ENCODE results near the gene LHB.

LHB gene

DNA sequence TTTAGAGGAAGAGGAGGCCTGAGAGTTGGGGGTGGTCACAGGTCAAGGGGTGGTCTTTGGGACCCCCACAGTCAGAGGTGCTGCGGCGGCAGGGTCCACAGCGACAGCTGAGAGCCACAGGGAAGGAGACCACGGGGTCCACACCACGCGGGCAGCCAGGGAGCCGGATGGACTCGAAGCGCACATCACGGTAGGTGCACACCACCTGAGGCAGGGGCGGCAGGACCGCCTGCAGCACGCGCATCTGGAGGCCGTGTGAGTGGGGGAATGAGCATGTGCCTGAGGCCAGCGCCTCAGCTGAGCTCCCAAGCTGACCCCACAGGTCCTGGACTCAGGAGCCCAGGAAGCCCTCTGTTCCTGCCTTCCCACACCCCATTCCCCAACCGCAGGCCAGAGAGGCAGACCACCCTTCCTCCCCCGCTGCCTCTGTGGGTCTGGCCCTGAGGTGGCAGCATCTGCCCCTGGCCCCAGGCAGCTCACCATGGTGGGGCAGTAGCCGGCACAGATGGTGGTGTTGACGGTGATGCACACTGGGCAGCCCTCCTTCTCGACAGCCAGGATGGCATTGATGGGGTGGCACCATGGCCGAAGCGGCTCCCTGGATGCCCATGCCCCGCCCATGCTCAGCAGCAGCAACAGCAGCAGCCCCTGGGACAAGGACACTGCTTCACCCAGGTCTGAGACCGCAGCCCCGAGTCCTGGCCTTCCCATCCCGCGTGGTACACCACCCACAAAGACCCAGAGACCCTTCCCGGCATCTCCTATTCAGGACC is 638 bp downstream of the LHB start:
- H3K27ac ChIP-seq (ENCODE audit: low read depth, low read length) = no peak overlapping the region
- H3K36me3 ChIP-seq (ENCODE audit: control insufficient read depth, insufficient read depth, low read length) = peaks cover 15% of the 10 kb centered on the region
- H3K4me1 ChIP-seq (ENCODE audit: control insufficient read depth, insufficient read depth, low read length) = peaks cover 2% of the 10 kb centered on the region
- H3K4me3 ChIP-seq (ENCODE audit: low read length) = no peak overlapping the region
- H3K27me3 ChIP-seq (ENCODE audit: control insufficient read depth, insufficient read depth, low read length) = peaks cover 16% of the 10 kb centered on the region
- no peak overlapping the region for H3K9ac ChIP-seq (ENCODE audit: low read length)

DNA sequence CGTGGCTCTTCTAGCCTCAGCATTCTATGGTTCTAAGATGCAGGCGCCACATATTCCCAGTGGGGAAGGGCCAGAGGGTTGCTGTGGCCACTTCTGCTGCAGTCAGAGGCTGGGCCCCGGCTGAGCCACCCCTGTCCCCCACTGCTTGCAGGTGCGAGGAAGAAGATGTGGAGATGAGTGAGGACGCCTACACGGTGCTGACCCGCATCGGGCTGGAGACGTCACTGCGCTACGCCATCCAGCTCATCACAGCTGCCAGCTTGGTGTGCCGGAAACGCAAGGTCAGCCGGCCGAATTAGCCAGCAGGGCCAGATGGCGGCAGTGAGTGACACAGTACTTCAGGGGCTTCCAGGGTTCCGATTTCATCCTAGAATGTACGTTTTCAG is 2.0 kb downstream of the LHB start:
- H3K4me1 ChIP-seq (ENCODE audit: control insufficient read depth, insufficient read depth, low read length) = peaks cover 2% of the 10 kb centered on the region
- peaks cover 6% of the 10 kb centered on the region for H3K27me3 ChIP-seq (ENCODE audit: control insufficient read depth, insufficient read depth, low read length)
- no peak overlapping the region for H3K4me3 ChIP-seq (ENCODE audit: low read length)
- H3K27ac ChIP-seq (ENCODE audit: low read depth, low read length) = no peak overlapping the region
- no peak overlapping the region for H3K9ac ChIP-seq (ENCODE audit: low read length)
- H3K36me3 ChIP-seq (ENCODE audit: control insufficient read depth, insufficient read depth, low read length) = peaks cover 20% of the 10 kb centered on the region

- H3K27ac ChIP-seq (ENCODE audit: low read depth, low read length) = no peak overlapping the region
- peaks cover 3% of the 10 kb centered on the region for H3K27me3 ChIP-seq (ENCODE audit: control insufficient read depth, insufficient read depth, low read length)
- H3K4me3 ChIP-seq (ENCODE audit: low read length) = no peak overlapping the region
- no peak overlapping the region for H3K9ac ChIP-seq (ENCODE audit: low read length)
- peaks cover 2% of the 10 kb centered on the region for H3K4me1 ChIP-seq (ENCODE audit: control insufficient read depth, insufficient read depth, low read length)
- H3K36me3 ChIP-seq (ENCODE audit: control insufficient read depth, insufficient read depth, low read length) = peaks cover 24% of the 10 kb centered on the region
These were observed 2.6 kb downstream of the LHB start for GRCh38 chr19:49014123-49014869.

- Histone ChIP-seq H3K9ac (ENCODE audit: low read length) (no peak overlapping the region), H3K4me1 (ENCODE audit: control insufficient read depth, insufficient read depth, low read length) (no peaks in the 10 kb centered on the region), H3K27me3 (ENCODE audit: control insufficient read depth, insufficient read depth, low read length) (no peaks in the 10 kb centered on the region), H3K36me3 (ENCODE audit: control insufficient read depth, insufficient read depth, low read length) (peaks cover 35% of the 10 kb centered on the region), H3K27ac (ENCODE audit: low read depth, low read length) (no peak overlapping the region), H3K4me3 (ENCODE audit: low read length) (no peak overlapping the region)
These were observed 5.7 kb downstream of the LHB start for GRCh38 chr19:49011194-49011593.

GRCh38 chr19:49010453-49010852 is 6.4 kb downstream of the LHB start:
- Histone ChIP-seq H3K27ac (ENCODE audit: low read depth, low read length) (no peak overlapping the region), H3K36me3 (ENCODE audit: control insufficient read depth, insufficient read depth, low read length) (peaks cover 36% of the 10 kb centered on the region), H3K4me3 (ENCODE audit: low read length) (no peak overlapping the region), H3K9ac (ENCODE audit: low read length) (no peak overlapping the region), H3K27me3 (ENCODE audit: control insufficient read depth, insufficient read depth, low read length) (no peaks in the 10 kb centered on the region), H3K4me1 (ENCODE audit: control insufficient read depth, insufficient read depth, low read length) (no peaks in the 10 kb centered on the region)

- H3K9ac ChIP-seq (ENCODE audit: low read length) = no peak overlapping the region
- H3K36me3 ChIP-seq (ENCODE audit: control insufficient read depth, insufficient read depth, low read length) = peaks cover 36% of the 10 kb centered on the region
- H3K27ac ChIP-seq (ENCODE audit: low read depth, low read length) = no peak overlapping the region
- H3K4me3 ChIP-seq (ENCODE audit: low read length) = no peak overlapping the region
- H3K27me3 ChIP-seq (ENCODE audit: control insufficient read depth, insufficient read depth, low read length) = no peaks in the 10 kb centered on the region
- no peaks in the 10 kb centered on the region for H3K4me1 ChIP-seq (ENCODE audit: control insufficient read depth, insufficient read depth, low read length)
These were observed 7.1 kb downstream of the LHB start for GRCh38 chr19:49009828-49010227.

DNA sequence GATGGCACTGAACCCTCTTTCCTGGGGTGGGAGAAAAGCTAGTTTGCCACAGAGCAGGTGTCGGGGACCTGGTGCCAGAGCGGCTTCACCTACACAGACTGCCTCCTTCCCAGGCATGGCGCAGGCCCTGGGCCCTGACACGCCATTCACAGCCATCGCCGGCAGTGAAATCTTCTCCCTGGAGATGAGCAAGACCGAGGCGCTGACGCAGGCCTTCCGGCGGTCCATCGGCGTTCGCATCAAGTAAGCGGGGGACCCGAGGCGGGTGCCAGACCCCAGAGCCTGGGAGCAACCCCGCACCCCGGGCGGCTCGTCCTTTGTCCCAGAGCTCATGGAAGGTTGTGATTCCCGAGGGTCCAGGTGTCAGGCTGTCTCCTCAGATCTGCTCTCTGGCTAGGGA is 10.0 kb downstream of the LHB start:
- H3K9ac ChIP-seq (ENCODE audit: low read length) = no peak overlapping the region
- H3K4me1 ChIP-seq (ENCODE audit: control insufficient read depth, insufficient read depth, low read length) = no peaks in the 10 kb centered on the region
- H3K36me3 ChIP-seq (ENCODE audit: control insufficient read depth, insufficient read depth, low read length) = peaks cover 30% of the 10 kb centered on the region
- H3K27me3 ChIP-seq (ENCODE audit: control insufficient read depth, insufficient read depth, low read length) = no peaks in the 10 kb centered on the region
- H3K4me3 ChIP-seq (ENCODE audit: low read length) = no peak overlapping the region
- no peak overlapping the region for H3K27ac ChIP-seq (ENCODE audit: low read depth, low read length)

DNA sequence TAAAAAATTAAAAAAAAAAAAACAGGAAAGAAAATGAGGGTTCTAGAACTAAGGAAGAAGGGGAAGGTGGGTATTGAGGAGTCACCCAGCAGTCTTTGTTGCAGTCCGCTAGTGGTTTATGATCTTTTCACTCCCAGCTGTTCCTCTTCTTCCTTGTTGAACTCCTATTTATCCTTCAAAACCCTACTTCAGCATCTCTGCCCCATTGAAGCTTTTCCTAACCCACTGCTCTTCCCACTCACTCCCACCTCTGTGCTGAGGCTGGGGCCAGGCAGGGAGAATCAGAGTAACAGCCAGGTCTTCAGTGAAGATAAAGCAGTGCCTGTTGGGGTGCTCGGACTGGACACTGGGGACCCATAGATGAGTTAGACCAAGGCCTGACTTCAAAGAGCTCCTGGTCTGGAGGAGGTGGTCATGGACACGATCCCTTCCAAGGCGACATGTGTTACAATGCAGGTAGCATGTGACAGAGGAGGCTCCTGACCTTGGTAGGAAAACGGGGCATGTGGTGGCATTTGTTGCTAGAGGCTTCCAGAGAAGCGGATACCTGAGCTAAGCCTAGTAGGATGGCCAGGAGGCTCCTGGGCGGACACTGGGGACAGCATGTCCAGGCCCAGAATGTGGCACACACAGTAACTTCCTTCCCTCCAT is 11.8 kb downstream of the LHB start:
- Histone ChIP-seq H3K9ac (ENCODE audit: low read length) (no peak overlapping the region), H3K4me1 (ENCODE audit: control insufficient read depth, insufficient read depth, low read length) (no peaks in the 10 kb centered on the region), H3K27ac (ENCODE audit: low read depth, low read length) (no peak overlapping the region), H3K36me3 (ENCODE audit: control insufficient read depth, insufficient read depth, low read length) (peaks cover 24% of the 10 kb centered on the region), H3K27me3 (ENCODE audit: control insufficient read depth, insufficient read depth, low read length) (no peaks in the 10 kb centered on the region), H3K4me3 (ENCODE audit: low read length) (no peak overlapping the region)

DNA sequence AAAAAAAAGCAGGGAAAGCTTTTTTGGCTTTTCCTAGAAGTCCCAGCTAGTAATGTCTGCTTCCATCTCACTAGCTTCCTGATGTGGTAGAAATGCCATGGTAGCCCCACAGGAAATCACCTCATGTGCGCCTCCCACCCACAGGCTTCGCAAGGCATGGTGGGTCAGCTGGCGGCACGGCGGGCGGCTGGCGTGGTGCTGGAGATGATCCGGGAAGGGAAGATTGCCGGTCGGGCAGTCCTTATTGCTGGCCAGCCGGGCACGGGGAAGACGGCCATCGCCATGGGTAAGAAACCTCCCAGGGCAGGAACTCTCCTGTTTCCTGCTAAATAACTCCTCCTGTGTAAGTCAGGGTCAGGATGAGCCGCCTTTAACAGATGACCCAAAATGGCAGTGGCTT is 12.8 kb downstream of the LHB start:
- Histone ChIP-seq H3K27me3 (ENCODE audit: control insufficient read depth, insufficient read depth, low read length) (no peaks in the 10 kb centered on the region), H3K4me3 (ENCODE audit: low read length) (no peak overlapping the region), H3K36me3 (ENCODE audit: control insufficient read depth, insufficient read depth, low read length) (peaks cover 19% of the 10 kb centered on the region), H3K9ac (ENCODE audit: low read length) (no peak overlapping the region), H3K27ac (ENCODE audit: low read depth, low read length) (no peak overlapping the region), H3K4me1 (ENCODE audit: control insufficient read depth, insufficient read depth, low read length) (no peaks in the 10 kb centered on the region)

DNA sequence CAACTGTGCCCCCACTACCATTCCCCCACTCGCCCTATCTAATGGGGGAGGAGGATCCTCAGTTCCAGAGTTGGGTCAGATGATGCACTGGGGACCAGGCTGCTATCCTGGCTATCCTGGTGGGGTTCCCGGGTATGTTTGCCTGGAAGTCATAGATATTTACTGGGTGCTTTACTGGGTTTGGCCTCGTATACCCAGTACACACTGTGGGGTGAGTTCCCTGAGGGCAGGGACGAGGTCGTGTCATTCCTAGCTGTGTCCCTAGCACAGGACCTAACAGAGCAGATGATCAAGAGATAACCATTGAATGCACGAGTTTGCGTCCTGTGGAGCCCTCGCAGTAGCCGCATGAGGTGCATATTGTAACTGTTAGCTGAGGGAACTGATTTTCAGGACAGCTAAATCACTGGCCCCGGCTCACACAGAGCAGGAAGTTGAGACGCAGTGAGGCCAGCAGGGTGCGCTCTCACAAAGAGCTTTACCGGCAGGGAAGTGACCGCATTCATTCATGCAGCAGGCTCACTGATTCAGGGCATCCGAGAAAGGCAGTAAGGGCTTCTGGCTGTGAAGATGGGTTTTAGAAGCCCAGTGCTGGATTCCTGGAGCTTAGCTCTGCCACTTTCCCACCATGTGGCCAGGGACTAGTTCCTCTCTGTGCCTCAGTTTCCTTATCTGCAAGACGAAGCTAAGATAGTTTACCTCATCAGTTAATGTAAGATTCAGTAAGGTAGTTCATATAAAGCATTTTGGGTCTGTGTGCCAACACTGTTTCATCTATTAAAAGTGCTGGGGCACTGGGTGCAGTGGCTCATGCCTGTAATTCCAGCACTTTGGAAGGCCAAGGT is 17.2 kb downstream of the LHB start:
- no peaks in the 10 kb centered on the region for H3K36me3 ChIP-seq (ENCODE audit: control insufficient read depth, insufficient read depth, low read length)
- H3K4me3 ChIP-seq (ENCODE audit: low read length) = no peak overlapping the region
- no peaks in the 10 kb centered on the region for H3K27me3 ChIP-seq (ENCODE audit: control insufficient read depth, insufficient read depth, low read length)
- no peaks in the 10 kb centered on the region for H3K4me1 ChIP-seq (ENCODE audit: control insufficient read depth, insufficient read depth, low read length)
- H3K9ac ChIP-seq (ENCODE audit: low read length) = no peak overlapping the region
- no peak overlapping the region for H3K27ac ChIP-seq (ENCODE audit: low read depth, low read length)

- peaks cover 3% of the 10 kb centered on the region for H3K4me1 ChIP-seq (ENCODE audit: control insufficient read depth, insufficient read depth, low read length)
- H3K27ac ChIP-seq (ENCODE audit: low read depth, low read length) = no peak overlapping the region
- no peak overlapping the region for H3K9ac ChIP-seq (ENCODE audit: low read length)
- H3K4me3 ChIP-seq (ENCODE audit: low read length) = no peak overlapping the region
- no peaks in the 10 kb centered on the region for H3K36me3 ChIP-seq (ENCODE audit: control insufficient read depth, insufficient read depth, low read length)
- no peaks in the 10 kb centered on the region for H3K27me3 ChIP-seq (ENCODE audit: control insufficient read depth, insufficient read depth, low read length)
These were observed 18.9 kb downstream of the LHB start for GRCh38 chr19:48997972-48998371.

- peak overlapping the region; percentile 19 for H3K9ac ChIP-seq (ENCODE audit: low read length)
- peaks cover 11% of the 10 kb centered on the region for H3K4me1 ChIP-seq (ENCODE audit: control insufficient read depth, insufficient read depth, low read length)
- peak overlapping the region; percentile 79 for H3K4me3 ChIP-seq (ENCODE audit: low read length)
- H3K36me3 ChIP-seq (ENCODE audit: control insufficient read depth, insufficient read depth, low read length) = peaks cover 5% of the 10 kb centered on the region
- peak overlapping the region; percentile 95 for H3K27ac ChIP-seq (ENCODE audit: low read depth, low read length)
- H3K27me3 ChIP-seq (ENCODE audit: control insufficient read depth, insufficient read depth, low read length) = no peaks in the 10 kb centered on the region
These were observed 22.9 kb downstream of the LHB start for GRCh38 chr19:48994035-48994386.
